Measurements from ENCODE around the gene SLC1A1. TPM values are rescaled to one million over a fixed set of nuclear protein-coding genes. Genes with fewer than 3 reads are reported as not detected.

The SLC1A1 gene
- total and polyA plus RNA-seq, 2 experiments from 2014 or later, result 3.7 to 8.2 TPM

DNA sequence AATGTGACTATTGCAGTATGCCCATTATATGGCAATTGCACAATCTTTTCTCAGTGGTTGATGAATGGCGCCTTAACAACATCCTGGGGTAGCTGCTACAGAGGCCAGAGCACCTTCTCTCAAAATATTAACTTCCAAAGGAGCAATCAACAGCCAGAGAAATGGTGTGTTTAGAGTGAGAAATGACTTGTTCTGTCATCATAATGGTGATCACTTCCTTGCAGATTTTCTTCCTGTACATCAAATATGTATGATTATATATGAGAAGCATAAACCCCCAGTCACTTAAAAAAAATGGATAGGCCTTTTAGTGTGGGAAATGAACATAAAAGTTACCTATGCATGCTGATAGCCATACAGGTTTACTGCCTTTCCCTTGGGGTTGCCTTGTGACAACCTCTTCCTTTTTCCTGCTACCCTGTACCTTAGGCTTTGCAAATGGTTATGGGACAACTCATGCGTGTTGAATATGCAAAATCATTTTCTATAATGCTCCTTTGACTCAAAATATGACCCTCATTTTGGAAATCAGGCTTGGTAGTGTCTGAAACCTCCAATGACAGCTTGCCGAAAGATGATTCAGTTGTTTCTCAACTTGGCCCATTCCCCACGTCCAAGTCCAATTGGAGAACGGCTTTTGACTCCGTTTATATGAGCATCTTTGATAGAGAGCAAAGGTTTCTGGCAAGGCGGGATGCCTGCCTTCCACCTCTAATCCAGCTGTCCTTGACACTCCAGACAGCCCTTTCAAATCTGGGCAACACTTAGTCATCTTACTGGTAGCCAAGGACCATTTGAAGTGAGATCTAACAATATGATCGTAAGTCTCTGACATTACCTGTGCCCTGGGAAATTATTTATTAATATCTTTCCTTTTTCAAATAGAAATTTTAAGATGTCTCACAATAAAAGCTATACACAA, 69.3 kb downstream of the SLC1A1 start:
- no peaks in the 10 kb centered on the region for H3K27me3 ChIP-seq (ENCODE audit: insufficient read depth)
- no peaks in the 10 kb centered on the region; the same call in 1 of the 2 replicates for H4K20me1 ChIP-seq (replicated peaks; ENCODE audit: insufficient read depth)
- peaks cover 2% of the 10 kb centered on the region; the same call in 2 of the 3 replicates for H3K4me1 Mint-ChIP-seq
- no peak overlapping the region for H3K4me3 ChIP-seq
- DNase-seq (ENCODE audit: low spot score) (no peak), ATAC-seq (no peak)
- no peak for TF ChIP-seq CREB1 (CRISPR knock-in tag; IDR thresholded peaks at IDR 0.05; ENCODE audit: low read depth)
- TF ChIP-seq, protein P1, sequence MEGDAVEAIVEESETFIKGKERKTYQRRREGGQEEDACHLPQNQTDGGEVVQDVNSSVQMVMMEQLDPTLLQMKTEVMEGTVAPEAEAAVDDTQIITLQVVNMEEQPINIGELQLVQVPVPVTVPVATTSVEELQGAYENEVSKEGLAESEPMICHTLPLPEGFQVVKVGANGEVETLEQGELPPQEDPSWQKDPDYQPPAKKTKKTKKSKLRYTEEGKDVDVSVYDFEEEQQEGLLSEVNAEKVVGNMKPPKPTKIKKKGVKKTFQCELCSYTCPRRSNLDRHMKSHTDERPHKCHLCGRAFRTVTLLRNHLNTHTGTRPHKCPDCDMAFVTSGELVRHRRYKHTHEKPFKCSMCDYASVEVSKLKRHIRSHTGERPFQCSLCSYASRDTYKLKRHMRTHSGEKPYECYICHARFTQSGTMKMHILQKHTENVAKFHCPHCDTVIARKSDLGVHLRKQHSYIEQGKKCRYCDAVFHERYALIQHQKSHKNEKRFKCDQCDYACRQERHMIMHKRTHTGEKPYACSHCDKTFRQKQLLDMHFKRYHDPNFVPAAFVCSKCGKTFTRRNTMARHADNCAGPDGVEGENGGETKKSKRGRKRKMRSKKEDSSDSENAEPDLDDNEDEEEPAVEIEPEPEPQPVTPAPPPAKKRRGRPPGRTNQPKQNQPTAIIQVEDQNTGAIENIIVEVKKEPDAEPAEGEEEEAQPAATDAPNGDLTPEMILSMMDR (conservative IDR thresholded peaks at IDR 0.05; ENCODE audit: low read depth in 2 of 2), result no peak
- TF ChIP-seq ZNF462 (CRISPR knock-in tag; IDR thresholded peaks at IDR 0.05), result no peak
- TF ChIP-seq ZNF114 (CRISPR knock-in tag; IDR thresholded peaks at IDR 0.05), result no peak
- TF ChIP-seq NANOG (IDR thresholded peaks at IDR 0.05; ENCODE audit: borderline replicate concordance), result no peak
- no peak for TF ChIP-seq STAT1 (IDR thresholded peaks at IDR 0.05; ENCODE audit: unreplicated experiment)
- TF ChIP-seq ZNF331 (CRISPR knock-in tag; IDR thresholded peaks at IDR 0.05; ENCODE audit: low read depth), result no peak
- TF ChIP-seq, protein P2, sequence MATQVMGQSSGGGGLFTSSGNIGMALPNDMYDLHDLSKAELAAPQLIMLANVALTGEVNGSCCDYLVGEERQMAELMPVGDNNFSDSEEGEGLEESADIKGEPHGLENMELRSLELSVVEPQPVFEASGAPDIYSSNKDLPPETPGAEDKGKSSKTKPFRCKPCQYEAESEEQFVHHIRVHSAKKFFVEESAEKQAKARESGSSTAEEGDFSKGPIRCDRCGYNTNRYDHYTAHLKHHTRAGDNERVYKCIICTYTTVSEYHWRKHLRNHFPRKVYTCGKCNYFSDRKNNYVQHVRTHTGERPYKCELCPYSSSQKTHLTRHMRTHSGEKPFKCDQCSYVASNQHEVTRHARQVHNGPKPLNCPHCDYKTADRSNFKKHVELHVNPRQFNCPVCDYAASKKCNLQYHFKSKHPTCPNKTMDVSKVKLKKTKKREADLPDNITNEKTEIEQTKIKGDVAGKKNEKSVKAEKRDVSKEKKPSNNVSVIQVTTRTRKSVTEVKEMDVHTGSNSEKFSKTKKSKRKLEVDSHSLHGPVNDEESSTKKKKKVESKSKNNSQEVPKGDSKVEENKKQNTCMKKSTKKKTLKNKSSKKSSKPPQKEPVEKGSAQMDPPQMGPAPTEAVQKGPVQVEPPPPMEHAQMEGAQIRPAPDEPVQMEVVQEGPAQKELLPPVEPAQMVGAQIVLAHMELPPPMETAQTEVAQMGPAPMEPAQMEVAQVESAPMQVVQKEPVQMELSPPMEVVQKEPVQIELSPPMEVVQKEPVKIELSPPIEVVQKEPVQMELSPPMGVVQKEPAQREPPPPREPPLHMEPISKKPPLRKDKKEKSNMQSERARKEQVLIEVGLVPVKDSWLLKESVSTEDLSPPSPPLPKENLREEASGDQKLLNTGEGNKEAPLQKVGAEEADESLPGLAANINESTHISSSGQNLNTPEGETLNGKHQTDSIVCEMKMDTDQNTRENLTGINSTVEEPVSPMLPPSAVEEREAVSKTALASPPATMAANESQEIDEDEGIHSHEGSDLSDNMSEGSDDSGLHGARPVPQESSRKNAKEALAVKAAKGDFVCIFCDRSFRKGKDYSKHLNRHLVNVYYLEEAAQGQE (IDR thresholded peaks at IDR 0.05; ENCODE audit: unreplicated experiment), result no peak
- no peak overlapping the region for H3K4me2 ChIP-seq
- no peaks in the 10 kb centered on the region for H3K9me2 ChIP-seq (ENCODE audit: insufficient read depth)
- H3K27me3 Mint-ChIP-seq (ENCODE audit: insufficient read depth, low read depth, poor library complexity), result peaks cover 5% of the 10 kb centered on the region
- no peaks in the 10 kb centered on the region for H3K4me1 ChIP-seq (ENCODE audit: insufficient read depth)
- H3K9me3 Mint-ChIP-seq, result no peaks in the 10 kb centered on the region
- H3K36me3 Mint-ChIP-seq (ENCODE audit: low read depth), result no peaks in the 10 kb centered on the region
- H3K27ac Mint-ChIP-seq, result no peak overlapping the region
- no peaks in the 10 kb centered on the region for H3K36me3 ChIP-seq (ENCODE audit: insufficient read depth)
- H3K27ac ChIP-seq (ENCODE audit: low read depth), result no peak overlapping the region
- no peaks in the 10 kb centered on the region for H3F3A ChIP-seq (replicated peaks; ENCODE audit: low read depth)
- no peak overlapping the region for H2AFZ ChIP-seq
- H3K4me3 Mint-ChIP-seq, result no peak overlapping the region
- H3K79me2 ChIP-seq (replicated peaks; ENCODE audit: insufficient read depth), result no peaks in the 10 kb centered on the region
